Keratinocyte (primary cell): ENCODE data around the gene SLC32A1.

ENCODE experiments used
- EZH2 ChIP-seq: IDR thresholded peaks from one replicate; pipeline ENCODE4 v1.6.1; 2012; ENCODE audit warnings: inconsistent platforms, mild to moderate bottlenecking, low read length, moderate library complexity
- TF ChIP-seq, protein P1 (sequence below), 3 experiments: IDR thresholded peaks in 1 of 3; conservative IDR thresholded peaks in 1 of 3; optimal IDR thresholded peaks in 1 of 3; 2 replicates in 2 of 3; 3 replicates in 1 of 3; pipeline versions ENCODE3 to v1.5.1; 2011; ENCODE audit warnings: low read length in 3 of 3, mild to moderate bottlenecking in 3 of 3, moderate library complexity in 2 of 3, control low read depth in 1 of 3, inconsistent platforms in 1 of 3; ENCODE audit not compliant: insufficient read depth in 2 of 3; ENCODE audit errors: extremely low read depth in 1 of 3

DNA sequence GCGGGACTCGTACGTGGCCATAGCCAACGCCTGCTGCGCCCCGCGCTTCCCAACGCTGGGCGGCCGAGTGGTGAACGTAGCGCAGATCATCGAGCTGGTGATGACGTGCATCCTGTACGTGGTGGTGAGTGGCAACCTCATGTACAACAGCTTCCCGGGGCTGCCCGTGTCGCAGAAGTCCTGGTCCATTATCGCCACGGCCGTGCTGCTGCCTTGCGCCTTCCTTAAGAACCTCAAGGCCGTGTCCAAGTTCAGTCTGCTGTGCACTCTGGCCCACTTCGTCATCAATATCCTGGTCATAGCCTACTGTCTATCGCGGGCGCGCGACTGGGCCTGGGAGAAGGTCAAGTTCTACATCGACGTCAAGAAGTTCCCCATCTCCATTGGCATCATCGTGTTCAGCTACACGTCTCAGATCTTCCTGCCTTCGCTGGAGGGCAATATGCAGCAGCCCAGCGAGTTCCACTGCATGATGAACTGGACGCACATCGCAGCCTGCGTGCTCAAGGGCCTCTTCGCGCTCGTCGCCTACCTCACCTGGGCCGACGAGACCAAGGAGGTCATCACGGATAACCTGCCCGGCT is 3.4 kb downstream of the SLC32A1 start:
- TF ChIP-seq, protein P1, sequence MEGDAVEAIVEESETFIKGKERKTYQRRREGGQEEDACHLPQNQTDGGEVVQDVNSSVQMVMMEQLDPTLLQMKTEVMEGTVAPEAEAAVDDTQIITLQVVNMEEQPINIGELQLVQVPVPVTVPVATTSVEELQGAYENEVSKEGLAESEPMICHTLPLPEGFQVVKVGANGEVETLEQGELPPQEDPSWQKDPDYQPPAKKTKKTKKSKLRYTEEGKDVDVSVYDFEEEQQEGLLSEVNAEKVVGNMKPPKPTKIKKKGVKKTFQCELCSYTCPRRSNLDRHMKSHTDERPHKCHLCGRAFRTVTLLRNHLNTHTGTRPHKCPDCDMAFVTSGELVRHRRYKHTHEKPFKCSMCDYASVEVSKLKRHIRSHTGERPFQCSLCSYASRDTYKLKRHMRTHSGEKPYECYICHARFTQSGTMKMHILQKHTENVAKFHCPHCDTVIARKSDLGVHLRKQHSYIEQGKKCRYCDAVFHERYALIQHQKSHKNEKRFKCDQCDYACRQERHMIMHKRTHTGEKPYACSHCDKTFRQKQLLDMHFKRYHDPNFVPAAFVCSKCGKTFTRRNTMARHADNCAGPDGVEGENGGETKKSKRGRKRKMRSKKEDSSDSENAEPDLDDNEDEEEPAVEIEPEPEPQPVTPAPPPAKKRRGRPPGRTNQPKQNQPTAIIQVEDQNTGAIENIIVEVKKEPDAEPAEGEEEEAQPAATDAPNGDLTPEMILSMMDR (optimal IDR thresholded peaks at IDR 0.05 in 1 of 3, IDR thresholded peaks at IDR 0.05 in 1 of 3, conservative IDR thresholded peaks at IDR 0.05 in 1 of 3; ENCODE audit: extremely low read depth in 1 of 3, insufficient read depth in 2 of 3, low read length in 3 of 3), result no peak
- peak; percentile 76 for TF ChIP-seq EZH2
